ENCODE measurements around the gene CD79A.

DNA sequence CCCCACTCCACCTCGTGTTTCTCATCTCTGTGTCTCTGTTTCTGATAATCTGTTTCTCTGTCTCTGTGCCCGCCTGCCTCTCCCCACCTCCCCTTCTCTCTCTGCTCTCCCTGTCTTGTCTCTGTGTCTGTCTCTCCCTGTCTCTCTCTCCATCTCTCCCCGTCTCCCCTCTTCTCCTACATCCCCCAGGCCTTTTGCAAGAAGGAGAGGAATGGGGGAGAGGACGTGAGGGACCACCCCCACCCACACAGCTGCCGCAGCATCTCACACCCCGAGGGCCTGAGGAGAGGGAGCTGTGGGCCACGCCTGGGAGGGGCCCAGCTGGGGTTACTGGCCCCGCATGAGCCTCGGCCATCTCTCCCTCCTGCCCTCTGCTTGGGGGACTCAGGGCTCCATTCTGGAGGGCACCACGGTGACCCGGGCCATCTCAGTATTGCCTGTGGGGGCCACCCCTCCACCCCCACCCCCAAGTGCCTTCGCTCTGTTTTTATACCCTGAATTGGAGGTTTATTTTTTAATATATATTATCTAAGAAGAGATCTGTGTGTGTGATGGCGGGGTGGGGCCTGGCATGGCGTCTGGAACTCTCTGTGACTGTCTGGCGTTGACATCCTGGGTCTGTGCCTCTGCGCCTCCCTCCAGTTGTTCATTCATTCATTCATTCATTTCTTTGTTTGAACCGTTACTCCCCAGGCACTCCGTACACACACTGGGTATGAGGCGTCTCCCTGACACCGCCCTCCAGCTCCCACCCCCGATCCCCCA lies 30.0 kb downstream of the CD79A start:
- TF ChIP-seq, protein P1, sequence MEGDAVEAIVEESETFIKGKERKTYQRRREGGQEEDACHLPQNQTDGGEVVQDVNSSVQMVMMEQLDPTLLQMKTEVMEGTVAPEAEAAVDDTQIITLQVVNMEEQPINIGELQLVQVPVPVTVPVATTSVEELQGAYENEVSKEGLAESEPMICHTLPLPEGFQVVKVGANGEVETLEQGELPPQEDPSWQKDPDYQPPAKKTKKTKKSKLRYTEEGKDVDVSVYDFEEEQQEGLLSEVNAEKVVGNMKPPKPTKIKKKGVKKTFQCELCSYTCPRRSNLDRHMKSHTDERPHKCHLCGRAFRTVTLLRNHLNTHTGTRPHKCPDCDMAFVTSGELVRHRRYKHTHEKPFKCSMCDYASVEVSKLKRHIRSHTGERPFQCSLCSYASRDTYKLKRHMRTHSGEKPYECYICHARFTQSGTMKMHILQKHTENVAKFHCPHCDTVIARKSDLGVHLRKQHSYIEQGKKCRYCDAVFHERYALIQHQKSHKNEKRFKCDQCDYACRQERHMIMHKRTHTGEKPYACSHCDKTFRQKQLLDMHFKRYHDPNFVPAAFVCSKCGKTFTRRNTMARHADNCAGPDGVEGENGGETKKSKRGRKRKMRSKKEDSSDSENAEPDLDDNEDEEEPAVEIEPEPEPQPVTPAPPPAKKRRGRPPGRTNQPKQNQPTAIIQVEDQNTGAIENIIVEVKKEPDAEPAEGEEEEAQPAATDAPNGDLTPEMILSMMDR (IDR thresholded peaks at IDR 0.05; ENCODE audit: extremely low read depth in 1 of 2, insufficient read depth in 1 of 2, low read depth in 1 of 2, low read length in 2 of 2) = no peak
- no peak for TF ChIP-seq EZH2 (IDR thresholded peaks at IDR 0.05; ENCODE audit: borderline replicate concordance, low read depth, low read length, severe bottlenecking)
- TF ChIP-seq, protein P2, sequence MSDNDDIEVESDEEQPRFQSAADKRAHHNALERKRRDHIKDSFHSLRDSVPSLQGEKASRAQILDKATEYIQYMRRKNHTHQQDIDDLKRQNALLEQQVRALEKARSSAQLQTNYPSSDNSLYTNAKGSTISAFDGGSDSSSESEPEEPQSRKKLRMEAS (IDR thresholded peaks at IDR 0.05; ENCODE audit: insufficient read depth, insufficient read length) = no peak
- TF ChIP-seq POLR2AphosphoS5 (IDR thresholded peaks at IDR 0.05; ENCODE audit: insufficient read depth, low read depth, low read length) = no peak
- no peak for TF ChIP-seq POLR2A (IDR thresholded peaks at IDR 0.05; ENCODE audit: low read depth, low read length)
- no peak for TF ChIP-seq MYC (IDR thresholded peaks at IDR 0.05; ENCODE audit: low read depth, low read length)
